GM12878 (cell line): ENCODE measurements around the gene GIMAP2. TPM values are rescaled to one million over a fixed set of nuclear protein-coding genes. Genes with fewer than 3 reads are reported as not detected.

ENCODE experiments used
- BACH1 ChIP-seq: fragments of 450-650 bp; IDR thresholded peaks from 2 replicates; pipeline ENCODE4 v1.6.1; 2017; ENCODE audit warnings: mild to moderate bottlenecking, borderline replicate concordance
- CREB1 ChIP-seq: IDR thresholded peaks from 2 replicates; pipeline ENCODE4 v1.6.1; 2012; ENCODE audit warnings: low read depth, mild to moderate bottlenecking, inconsistent platforms
- IKZF2 ChIP-seq, 2 experiments: fragments of 450-650 bp; IDR thresholded peaks; 2 replicates each; pipeline ENCODE4 v1.6.1; 2017; ENCODE audit warnings: mild to moderate bottlenecking in 2 of 2, moderate library complexity in 2 of 2
- MXI1 ChIP-seq: fragments of 150-350 bp; IDR thresholded peaks from 2 replicates; pipeline ENCODE4 v1.6.1; 2011; ENCODE audit warnings: low read depth, mild to moderate bottlenecking, inconsistent platforms, low read length, improper control_type of control experiment
- MYB ChIP-seq: fragments of 150-350 bp; IDR thresholded peaks from 2 replicates; pipeline ENCODE4 v1.6.1; 2014; ENCODE audit warnings: mild to moderate bottlenecking, low read depth, low read length, borderline replicate concordance
- POLR2AphosphoS2 ChIP-seq: IDR thresholded peaks from 2 replicates; pipeline ENCODE4 v1.6.1; 2011; ENCODE audit warnings: low read depth, mild to moderate bottlenecking, low read length, improper control_type of control experiment, moderate library complexity
- SMARCA5 ChIP-seq: fragments of 450-650 bp; IDR thresholded peaks from 2 replicates; pipeline ENCODE4 v1.6.1; 2017; ENCODE audit warnings: mild to moderate bottlenecking
- ZBTB11 ChIP-seq: fragments of 450-650 bp; formaldehyde crosslinking; IDR thresholded peaks from 2 replicates; pipeline ENCODE4 v1.5.0; 2022; ENCODE audit warnings: mild to moderate bottlenecking, missing genetic modification characterization
- polyA plus RNA-seq, 11 experiments: library from polyadenylated mRNA; depleted of rRNA in 4 of 11; unstranded in 6 of 11; stranded (reverse) in 5 of 11; fragments of >200 nt; fragmentation: Nextera tagmentation in 4 of 11; fragmentation: Illumina TruSeq in 1 of 11; extraction: Ambion mirVana in 4 of 11; extraction: Trizol in 1 of 11; gene quantifications; 1 replicate in 1 of 11; 2 replicates in 10 of 11; pipeline versions ENCODE4 v1.2.1 to v1.2.3, GENCODE V29; 2011 to 2016; ENCODE audit warnings: inconsistent platforms in 2 of 11, missing spikeins in 2 of 11, low read depth in 1 of 11
- total RNA-seq, 4 experiments: library from RNA; depleted of rRNA in 3 of 4; stranded (reverse); fragments of >200 nt in 3 of 4; fragmentation: Illumina TruSeq in 1 of 4; extraction: Trizol in 1 of 4; gene quantifications; 2 replicates each; pipeline versions ENCODE4 v1.2.1 to v1.2.3, GENCODE V29; 2013 to 2021
- TF ChIP-seq, protein P1 (sequence below): fragments of 450-650 bp; formaldehyde crosslinking; IDR thresholded peaks from 2 replicates; pipeline ENCODE4 v1.4.0; 2022; ENCODE audit warnings: mild to moderate bottlenecking, moderate library complexity
- TF ChIP-seq, protein P2 (sequence below): fragments of 450-650 bp; IDR thresholded peaks from 2 replicates; pipeline ENCODE4 v1.6.1; 2016; ENCODE audit warnings: mild to moderate bottlenecking, moderate library complexity, borderline replicate concordance
- TF ChIP-seq, protein P3 (sequence below): fragments of 450-650 bp; IDR thresholded peaks from 2 replicates; pipeline ENCODE4 v1.6.1; 2017; ENCODE audit warnings: antibody characterized with exemption, mild to moderate bottlenecking, moderate library complexity

GIMAP2 gene
- total and polyA plus RNA-seq, 10 of the 15 experiments (the other 5 are each of a cell fraction or from before 2014, with no cell fraction given) = 21.3 to 102 (median 31.8) TPM

DNA sequence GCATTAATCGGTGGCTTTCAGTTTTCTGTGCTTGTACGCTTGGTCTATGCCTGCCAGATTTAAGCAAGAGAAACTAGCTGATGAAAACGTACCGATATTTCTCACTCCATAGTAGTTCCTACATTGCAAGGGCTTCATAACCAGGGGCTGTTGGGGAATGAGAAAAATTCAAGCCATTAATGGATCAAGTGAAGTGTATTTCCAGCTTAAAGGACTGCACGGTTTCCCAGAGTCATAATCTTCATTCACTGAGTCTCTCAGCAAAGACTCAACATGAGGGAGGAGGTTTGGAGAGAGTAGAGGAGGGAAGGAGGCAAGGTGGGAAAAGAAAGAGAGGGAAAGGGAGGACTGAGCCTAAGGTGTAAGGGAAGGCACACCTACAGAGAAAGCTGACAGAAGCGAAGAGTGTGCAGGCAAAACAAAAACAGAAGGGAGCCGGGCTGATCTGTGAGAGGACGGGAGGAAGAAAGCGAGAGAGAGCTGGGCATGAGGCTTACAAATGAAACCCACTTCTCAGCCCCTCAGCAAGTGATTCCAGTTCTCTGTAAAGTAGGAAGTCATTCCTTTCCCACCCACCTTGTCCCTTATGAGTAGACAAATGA is 625 bp downstream of the GIMAP2 start (continued):
- TF ChIP-seq, protein P1, sequence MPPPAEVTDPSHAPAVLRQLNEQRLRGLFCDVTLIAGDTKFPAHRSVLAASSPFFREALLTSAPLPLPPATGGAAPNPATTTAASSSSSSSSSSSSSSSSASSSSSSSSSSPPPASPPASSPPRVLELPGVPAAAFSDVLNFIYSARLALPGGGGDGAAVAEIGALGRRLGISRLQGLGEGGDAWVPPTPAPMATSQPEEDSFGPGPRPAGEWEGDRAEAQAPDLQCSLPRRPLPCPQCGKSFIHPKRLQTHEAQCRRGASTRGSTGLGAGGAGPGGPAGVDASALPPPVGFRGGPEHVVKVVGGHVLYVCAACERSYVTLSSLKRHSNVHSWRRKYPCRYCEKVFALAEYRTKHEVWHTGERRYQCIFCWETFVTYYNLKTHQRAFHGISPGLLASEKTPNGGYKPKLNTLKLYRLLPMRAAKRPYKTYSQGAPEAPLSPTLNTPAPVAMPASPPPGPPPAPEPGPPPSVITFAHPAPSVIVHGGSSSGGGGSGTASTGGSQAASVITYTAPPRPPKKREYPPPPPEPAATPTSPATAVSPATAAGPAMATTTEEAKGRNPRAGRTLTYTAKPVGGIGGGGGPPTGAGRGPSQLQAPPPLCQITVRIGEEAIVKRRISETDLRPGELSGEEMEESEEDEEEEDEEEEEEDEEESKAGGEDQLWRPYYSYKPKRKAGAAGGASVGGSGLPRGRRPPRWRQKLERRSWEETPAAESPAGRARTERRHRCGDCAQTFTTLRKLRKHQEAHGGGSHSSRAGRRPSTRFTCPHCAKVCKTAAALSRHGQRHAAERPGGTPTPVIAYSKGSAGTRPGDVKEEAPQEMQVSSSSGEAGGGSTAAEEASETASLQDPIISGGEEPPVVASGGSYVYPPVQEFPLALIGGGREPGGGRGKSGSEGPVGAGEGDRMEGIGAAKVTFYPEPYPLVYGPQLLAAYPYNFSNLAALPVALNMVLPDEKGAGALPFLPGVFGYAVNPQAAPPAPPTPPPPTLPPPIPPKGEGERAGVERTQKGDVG (CRISPR knock-in tag) = no peak
- TF ChIP-seq ZBTB11 (CRISPR knock-in tag) (no peak), BACH1 (no peak), CREB1 (no peak), MXI1 (no peak), SMARCA5 (no peak), POLR2AphosphoS2 (no peak), IKZF2 (IDR thresholded peaks at IDR 0.05) (0 out of 4 replicates have a peak, but pooled peaks of 1 of the 2 experiments have one; percentile 10), MYB (no peak)
- TF ChIP-seq, protein P2, sequence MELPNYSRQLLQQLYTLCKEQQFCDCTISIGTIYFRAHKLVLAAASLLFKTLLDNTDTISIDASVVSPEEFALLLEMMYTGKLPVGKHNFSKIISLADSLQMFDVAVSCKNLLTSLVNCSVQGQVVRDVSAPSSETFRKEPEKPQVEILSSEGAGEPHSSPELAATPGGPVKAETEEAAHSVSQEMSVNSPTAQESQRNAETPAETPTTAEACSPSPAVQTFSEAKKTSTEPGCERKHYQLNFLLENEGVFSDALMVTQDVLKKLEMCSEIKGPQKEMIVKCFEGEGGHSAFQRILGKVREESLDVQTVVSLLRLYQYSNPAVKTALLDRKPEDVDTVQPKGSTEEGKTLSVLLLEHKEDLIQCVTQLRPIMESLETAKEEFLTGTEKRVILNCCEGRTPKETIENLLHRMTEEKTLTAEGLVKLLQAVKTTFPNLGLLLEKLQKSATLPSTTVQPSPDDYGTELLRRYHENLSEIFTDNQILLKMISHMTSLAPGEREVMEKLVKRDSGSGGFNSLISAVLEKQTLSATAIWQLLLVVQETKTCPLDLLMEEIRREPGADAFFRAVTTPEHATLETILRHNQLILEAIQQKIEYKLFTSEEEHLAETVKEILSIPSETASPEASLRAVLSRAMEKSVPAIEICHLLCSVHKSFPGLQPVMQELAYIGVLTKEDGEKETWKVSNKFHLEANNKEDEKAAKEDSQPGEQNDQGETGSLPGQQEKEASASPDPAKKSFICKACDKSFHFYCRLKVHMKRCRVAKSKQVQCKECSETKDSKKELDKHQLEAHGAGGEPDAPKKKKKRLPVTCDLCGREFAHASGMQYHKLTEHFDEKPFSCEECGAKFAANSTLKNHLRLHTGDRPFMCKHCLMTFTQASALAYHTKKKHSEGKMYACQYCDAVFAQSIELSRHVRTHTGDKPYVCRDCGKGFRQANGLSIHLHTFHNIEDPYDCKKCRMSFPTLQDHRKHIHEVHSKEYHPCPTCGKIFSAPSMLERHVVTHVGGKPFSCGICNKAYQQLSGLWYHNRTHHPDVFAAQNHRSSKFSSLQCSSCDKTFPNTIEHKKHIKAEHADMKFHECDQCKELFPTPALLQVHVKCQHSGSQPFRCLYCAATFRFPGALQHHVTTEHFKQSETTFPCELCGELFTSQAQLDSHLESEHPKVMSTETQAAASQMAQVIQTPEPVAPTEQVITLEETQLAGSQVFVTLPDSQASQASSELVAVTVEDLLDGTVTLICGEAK = no peak
- TF ChIP-seq, protein P3, sequence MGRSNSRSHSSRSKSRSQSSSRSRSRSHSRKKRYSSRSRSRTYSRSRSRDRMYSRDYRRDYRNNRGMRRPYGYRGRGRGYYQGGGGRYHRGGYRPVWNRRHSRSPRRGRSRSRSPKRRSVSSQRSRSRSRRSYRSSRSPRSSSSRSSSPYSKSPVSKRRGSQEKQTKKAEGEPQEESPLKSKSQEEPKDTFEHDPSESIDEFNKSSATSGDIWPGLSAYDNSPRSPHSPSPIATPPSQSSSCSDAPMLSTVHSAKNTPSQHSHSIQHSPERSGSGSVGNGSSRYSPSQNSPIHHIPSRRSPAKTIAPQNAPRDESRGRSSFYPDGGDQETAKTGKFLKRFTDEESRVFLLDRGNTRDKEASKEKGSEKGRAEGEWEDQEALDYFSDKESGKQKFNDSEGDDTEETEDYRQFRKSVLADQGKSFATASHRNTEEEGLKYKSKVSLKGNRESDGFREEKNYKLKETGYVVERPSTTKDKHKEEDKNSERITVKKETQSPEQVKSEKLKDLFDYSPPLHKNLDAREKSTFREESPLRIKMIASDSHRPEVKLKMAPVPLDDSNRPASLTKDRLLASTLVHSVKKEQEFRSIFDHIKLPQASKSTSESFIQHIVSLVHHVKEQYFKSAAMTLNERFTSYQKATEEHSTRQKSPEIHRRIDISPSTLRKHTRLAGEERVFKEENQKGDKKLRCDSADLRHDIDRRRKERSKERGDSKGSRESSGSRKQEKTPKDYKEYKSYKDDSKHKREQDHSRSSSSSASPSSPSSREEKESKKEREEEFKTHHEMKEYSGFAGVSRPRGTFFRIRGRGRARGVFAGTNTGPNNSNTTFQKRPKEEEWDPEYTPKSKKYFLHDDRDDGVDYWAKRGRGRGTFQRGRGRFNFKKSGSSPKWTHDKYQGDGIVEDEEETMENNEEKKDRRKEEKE = no peak
